VCaP (cell line): ENCODE measurements around the gene PYCR2.

Experiments used
- H3K27ac ChIP-seq: fragments of 450-650 bp; 2 replicates; pipeline ENCODE4 v1.5.1; 2017
- TF ChIP-seq, protein P1 (sequence below): fragments of 450-650 bp; conservative IDR thresholded peaks from 2 replicates; pipeline ENCODE4 v1.5.1; 2017; ENCODE audit warnings: mild to moderate bottlenecking, moderate library complexity

PYCR2 gene

DNA sequence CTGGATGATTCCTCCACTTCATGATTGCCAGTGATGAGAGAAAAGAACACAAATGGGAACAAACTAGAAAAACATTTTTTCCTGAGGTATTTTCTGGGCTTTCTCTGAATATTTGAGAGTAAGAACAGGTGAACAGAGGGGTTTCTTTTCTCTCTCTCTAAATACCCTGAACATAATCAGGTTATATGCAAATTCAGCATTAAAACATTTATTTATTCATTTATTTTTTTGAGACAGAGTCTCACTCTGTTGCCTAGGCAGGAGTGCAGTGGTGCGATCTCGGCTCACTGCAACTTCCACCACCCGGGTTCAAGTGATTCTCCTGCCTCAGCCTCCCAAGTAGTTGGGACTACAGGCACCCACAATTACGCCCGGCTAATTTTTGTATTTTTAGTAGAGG is 22.8 kb upstream of the PYCR2 start:
- TF ChIP-seq, protein P1, sequence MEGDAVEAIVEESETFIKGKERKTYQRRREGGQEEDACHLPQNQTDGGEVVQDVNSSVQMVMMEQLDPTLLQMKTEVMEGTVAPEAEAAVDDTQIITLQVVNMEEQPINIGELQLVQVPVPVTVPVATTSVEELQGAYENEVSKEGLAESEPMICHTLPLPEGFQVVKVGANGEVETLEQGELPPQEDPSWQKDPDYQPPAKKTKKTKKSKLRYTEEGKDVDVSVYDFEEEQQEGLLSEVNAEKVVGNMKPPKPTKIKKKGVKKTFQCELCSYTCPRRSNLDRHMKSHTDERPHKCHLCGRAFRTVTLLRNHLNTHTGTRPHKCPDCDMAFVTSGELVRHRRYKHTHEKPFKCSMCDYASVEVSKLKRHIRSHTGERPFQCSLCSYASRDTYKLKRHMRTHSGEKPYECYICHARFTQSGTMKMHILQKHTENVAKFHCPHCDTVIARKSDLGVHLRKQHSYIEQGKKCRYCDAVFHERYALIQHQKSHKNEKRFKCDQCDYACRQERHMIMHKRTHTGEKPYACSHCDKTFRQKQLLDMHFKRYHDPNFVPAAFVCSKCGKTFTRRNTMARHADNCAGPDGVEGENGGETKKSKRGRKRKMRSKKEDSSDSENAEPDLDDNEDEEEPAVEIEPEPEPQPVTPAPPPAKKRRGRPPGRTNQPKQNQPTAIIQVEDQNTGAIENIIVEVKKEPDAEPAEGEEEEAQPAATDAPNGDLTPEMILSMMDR: no peak

DNA sequence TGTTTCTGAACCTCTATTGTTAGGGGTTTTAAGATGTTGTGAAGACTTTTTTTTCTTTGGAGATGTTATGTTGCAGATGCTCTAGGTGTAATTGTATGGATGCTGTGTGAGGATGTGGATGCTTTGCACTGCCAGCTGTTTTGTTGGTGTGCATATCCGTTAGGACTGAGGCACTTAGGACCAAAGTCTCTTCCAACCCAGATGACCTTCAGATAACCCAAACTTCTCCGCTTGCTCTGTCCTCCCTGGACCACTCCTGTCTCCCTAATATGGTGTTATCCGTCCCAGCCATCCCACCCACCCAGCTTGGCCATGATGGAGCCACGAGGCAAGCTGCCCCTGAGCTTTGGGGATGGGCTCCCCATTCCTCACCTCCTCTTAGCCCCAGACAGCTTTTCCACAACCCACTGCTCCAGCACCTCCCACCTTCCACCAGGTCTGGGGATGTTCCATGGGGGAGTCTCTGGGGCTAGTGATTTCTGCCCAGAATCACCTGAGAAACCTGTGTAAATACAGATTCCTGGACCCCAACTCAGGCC is 22.1 kb upstream of the PYCR2 start:
- H3K27ac ChIP-seq: no peak overlapping the region
- TF ChIP-seq, protein P1: no peak

More for the DNA sequence above, 22.8 kb upstream of the PYCR2 start:
- no peak overlapping the region for H3K27ac ChIP-seq

DNA sequence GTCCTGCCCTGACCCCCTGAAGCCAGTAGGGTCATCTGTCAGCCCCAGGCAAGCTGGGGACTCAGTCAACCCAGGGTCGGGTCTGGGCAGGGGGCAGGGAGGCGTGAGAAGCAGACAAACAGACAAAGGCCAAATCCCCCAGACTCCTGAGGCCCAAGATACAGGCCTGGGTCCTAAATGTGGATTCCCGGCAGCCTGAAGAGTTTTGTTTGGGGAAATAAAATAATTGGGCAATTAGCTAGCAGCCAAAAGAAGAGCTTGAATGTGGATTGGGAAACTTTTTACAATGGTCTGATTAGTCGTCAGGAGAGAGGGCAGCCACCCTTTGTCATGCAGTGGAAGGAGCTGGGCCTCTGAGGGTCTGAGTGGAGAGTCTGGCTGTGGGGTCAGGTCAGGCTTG is 21.5 kb upstream of the PYCR2 start:
- no peak overlapping the region for H3K27ac ChIP-seq

DNA sequence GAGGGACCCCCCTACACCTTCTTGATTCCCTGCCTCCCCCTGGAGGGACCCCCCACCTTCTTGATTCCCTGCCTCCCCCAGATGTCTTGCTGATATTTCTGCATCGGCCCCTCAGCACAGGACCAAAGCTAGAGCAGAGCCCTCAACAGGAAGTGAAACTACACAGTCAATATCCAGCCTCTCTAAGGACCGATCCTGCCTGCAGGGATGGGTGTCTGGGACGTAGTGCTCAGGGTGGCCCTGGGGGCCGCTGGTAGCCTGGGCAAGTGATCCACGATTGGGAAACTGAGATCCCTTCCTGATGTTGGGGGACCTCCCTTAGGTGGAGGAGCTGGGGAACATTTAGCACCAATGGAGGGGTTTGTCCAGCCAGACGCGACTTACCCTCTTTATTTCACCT is 20.9 kb upstream of the PYCR2 start:
- no peak overlapping the region for H3K27ac ChIP-seq
- TF ChIP-seq, protein P1: no peak

More for the DNA sequence above, 21.5 kb upstream of the PYCR2 start:
- TF ChIP-seq, protein P1: no peak

DNA sequence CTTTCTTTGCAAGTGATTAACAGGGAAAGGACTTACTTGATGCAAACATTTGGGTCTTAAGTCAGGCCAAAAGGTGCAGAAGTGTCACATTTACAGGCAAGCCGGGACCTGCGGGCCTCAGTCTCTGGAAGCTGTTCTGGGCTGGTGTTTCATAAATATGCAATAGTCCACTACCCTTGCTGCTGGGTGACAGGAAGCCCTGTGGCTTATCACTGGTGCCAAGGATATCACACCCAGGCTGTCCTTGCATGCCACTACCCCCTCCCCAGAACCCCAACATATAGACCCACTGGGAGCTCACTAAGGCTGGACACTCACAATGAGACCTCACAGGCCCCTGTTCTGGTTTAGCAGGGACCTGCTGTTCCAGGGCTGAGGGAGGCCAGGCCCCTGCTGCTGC is 20.3 kb upstream of the PYCR2 start:
- no peak overlapping the region for H3K27ac ChIP-seq
- TF ChIP-seq, protein P1: no peak

DNA sequence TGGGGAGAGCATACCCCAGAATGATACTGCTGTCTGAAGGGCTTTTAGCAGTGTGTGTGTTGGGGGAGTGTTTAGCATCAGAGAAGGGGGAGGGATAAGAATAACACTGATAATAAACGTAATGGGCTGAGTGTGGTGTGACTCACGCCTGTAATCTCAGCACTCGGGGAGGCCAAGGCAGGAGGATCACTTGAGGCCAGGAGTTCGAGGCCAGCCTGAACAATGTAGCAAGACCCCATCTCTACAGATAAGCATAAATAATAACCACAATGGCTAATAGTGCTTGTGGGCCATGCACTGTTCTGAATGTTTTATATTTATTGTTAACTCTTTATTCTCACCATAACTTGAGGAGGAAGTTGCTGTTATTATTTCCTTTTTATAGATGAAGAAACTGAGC is 19.5 kb upstream of the PYCR2 start:
- H3K27ac ChIP-seq: no peak overlapping the region
- TF ChIP-seq, protein P1: no peak

DNA sequence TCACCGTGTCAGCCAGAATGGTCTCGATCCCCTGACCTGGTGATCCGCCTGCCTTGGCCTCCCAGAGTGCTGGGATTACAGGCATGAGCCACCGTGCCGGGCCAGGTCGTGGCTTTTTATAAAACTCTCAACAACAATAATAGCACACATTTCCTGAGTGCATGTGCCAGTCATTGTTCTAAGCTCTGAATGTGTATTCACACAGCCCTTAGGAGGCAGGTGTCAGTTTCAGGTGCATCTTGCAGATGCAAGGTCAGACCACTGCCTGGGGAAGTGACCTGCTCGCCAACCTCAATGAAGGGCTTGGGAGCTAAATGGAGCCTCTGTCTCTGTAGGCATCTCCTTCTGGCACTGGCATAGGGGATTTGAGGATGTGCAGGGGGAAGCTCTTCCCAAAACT is 18.5 kb upstream of the PYCR2 start:
- no peak overlapping the region for H3K27ac ChIP-seq
- TF ChIP-seq, protein P1: no peak

DNA sequence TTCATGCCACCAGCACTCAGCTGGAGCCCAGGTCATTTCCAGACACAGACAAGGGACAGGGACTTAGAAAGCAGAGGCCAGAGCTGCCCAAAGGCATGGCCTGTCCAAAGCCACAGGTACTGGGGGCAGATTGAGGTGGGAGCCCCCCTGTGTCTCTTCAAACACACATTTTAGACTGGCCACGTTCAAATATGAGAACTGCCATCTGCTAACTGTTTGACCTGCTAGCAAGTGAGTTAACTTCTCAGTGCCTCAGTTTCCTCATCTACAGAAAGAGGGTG is 17.8 kb upstream of the PYCR2 start:
- H3K27ac ChIP-seq: no peak overlapping the region
- TF ChIP-seq, protein P1: no peak
